COLO668 (cell line): Measurements from ENCODE around the gene ZNF784.
"Not testable (repeated sequence)": the region's sequence is repeated elsewhere in the genome, so short reads cannot be mapped to it uniquely, and the experiment has no call there.

Source experiments
- DNase-seq: peaks from one replicate; lab custom pipeline; 2025; ENCODE audit not compliant: unreplicated experiment; lab: John Stamatoyannopoulos, UW

ZNF784 gene

DNA sequence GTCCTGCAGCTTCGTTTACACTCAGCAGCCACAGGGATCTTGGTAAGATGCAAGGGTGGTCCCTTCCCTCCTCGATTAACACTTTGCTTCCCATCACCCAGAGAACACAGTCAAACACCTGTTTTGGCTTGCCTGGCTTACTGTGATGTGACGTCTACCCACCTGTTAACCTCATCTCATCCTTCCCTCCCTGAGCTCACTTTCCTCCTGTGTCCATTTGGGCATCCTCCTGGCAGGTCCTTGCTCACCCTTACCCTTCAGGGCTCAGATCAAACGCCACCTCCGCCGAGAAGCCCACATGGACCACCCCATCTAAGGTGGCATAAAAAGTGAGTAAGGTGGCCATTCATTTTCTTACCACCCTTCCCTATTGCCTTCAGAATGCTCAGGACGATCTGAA, 34.3 kb downstream of the ZNF784 start:
- DNase-seq, result no peak

DNA sequence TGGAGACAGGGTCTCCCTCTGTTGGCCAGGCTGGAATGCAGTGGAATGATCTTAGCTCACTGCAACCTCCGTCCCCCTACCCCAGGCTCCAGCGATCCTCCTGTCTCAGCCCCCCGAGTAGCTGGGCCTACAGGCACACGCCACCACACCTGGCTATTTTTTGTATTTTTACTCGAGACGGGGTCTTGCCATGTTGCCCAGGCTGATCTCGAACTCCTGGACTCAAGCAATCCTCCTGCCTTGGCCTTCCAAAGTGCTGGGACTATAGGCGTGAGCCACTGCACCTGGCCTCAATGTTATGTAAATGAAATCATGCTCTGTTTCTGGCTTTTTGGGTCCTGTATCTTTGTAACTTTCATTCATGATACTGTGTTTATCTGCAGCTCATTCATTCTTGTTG, 35.6 kb downstream of the ZNF784 start:
- no peak for DNase-seq

GRCh38 chr19:55586976-55587668, 37.2 kb downstream of the ZNF784 start:
- DNase-seq, result peak; percentile 97

DNA sequence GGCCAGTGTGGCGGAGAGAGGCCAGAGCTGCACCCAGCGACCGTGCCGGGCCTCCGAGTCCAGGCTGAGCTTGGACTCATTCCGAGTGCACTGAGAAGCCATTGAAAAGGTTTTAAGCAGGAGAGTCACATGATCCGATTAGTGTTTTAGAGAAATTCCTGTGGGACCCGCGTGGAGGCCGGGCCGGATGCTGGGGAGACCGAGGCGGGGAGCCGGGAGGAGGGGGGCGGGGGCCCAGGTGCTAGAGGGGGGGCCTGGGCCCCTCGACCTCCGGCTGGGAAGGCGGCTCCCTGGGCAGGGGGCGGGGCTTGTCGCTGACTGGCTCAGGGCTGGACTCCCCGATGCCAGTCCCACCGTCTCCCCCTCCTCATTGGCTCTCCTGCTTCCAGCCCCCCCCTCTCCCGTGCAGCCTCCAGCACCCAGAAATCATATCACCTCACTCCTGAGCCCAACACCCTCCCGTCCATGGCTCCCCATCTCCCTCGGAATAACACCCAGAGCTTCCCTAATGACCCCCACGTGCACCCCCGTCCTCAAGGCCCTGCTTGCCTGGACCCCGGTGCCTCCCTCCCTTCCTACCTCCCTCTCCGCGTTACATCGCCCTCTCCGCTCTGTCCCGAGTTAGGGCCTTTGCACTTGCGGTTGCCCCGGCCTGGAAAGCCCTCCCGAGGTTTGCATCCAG, 38.6 kb downstream of the ZNF784 start:
- DNase-seq, result peak; percentile 34

DNA sequence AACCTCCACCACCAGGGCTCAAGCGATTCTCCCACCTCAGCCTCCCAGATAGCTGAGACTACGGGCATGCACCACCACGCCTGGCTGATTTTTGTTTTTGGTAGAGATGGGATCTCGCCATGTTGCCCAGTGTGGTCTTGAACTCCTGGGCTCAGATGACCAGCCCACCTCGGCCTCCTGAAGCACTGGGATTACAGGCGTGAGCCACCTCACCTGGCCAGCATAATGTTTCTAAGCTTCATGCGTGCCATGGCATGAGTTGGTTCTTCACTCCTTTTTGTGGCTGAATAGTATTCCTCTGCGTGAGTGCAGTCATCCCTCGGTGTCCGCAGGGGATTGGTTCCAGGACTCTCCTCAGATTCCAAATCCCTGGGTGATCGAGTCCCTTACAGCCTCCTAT, 39.5 kb downstream of the ZNF784 start:
- no peak for DNase-seq

DNA sequence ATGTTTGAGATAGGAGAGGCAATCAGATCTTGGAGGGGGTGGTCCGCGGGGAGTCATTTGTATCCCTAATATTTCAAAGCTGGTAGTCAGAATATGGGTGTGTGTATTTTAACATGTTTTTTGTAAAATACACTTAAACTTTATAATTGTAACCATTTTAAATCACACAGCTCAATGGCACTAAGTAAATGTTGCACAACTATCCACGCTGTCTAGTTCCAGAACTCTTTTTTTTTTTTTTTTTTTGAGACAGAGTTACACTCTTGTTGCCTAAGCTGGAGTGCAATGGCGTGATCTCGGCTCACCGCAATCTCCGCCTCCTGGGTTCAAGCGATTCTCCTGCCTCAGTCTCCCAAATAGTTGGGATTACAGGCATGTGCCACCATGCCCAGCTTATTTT, 40.5 kb downstream of the ZNF784 start:
- DNase-seq, result not testable (repeated sequence)

DNA sequence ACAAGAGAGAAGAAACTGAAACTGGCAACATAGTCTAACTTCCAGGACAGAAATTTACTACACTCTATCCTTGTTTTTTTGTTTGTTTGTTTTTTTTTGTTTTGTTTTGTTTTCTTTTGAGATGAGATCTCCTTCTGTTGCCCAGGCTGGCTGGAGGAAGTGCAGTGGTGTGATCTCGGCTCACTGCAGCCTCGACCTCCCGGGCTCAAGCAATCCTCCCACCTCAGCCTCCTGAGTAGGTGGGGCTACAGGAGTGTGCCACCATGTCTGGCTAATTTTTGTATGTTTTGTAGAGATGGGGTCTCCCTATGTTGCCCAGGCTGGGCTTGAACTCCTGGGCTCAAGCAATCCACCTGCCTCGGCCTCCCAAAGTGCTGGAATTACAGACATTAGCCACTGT, 42.1 kb downstream of the ZNF784 start:
- not testable (repeated sequence) for DNase-seq

DNA sequence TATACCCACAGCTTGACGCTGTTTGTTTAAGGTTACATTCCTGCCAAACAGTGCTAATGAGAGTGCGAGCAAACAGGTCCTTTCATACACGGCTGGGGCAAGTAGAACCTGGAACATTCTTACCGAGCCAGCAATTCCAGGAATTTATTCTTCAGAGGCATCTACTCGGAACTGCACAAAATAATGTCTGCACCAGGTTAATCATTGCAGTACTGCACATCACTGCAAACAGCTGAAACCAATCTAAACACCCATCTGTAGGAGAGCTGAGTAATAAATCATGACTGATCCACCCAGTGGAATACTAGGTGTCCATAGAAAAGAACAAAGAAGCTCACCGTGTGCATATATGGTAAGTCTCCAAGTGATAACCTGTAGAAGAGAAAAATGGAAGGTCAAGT, 42.5 kb downstream of the ZNF784 start:
- DNase-seq, result peak; percentile 21

- DNase-seq, result peak; percentile 21
These were observed 43.1 kb downstream of the ZNF784 start for GRCh38 chr19:55581145-55581822.

DNA sequence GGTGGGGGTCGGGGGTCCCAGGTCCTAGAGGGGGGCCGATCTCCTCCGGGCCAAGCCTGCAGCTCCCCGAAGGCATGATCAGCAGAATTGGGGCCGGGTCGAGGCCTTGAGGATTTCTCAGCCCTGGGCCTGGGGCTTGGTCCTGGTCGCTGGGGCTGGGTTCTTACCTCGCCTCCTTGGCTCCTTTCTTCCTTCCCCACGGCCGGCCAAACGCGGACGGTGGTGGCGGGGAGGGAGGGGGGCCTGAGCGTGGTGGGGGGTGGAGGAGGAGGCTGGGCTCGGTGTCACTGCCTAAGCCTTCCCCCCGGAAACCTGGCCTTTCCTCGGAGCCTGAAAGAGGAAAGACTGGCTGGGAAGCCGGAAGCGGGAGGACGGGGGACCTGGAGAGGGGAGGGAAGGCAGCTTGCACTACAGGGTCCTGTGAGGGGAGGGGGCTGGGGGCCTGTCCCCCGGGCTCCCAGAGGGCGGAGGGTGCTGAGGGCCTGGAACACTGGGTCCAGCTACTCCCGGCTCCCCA, 43.7 kb downstream of the ZNF784 start, which contains the start of gene ZNF579:
Gene ZNF579, minus strand, starts transcription at position 221 of the 517 bp plus-strand sequence. CDS start 1,209 bp downstream, outside the sequence.
- DNase-seq, result peak; percentile 90

GRCh38 chr19:55579766-55580621, 44.4 kb downstream of the ZNF784 start:
- DNase-seq, result no peak

DNA sequence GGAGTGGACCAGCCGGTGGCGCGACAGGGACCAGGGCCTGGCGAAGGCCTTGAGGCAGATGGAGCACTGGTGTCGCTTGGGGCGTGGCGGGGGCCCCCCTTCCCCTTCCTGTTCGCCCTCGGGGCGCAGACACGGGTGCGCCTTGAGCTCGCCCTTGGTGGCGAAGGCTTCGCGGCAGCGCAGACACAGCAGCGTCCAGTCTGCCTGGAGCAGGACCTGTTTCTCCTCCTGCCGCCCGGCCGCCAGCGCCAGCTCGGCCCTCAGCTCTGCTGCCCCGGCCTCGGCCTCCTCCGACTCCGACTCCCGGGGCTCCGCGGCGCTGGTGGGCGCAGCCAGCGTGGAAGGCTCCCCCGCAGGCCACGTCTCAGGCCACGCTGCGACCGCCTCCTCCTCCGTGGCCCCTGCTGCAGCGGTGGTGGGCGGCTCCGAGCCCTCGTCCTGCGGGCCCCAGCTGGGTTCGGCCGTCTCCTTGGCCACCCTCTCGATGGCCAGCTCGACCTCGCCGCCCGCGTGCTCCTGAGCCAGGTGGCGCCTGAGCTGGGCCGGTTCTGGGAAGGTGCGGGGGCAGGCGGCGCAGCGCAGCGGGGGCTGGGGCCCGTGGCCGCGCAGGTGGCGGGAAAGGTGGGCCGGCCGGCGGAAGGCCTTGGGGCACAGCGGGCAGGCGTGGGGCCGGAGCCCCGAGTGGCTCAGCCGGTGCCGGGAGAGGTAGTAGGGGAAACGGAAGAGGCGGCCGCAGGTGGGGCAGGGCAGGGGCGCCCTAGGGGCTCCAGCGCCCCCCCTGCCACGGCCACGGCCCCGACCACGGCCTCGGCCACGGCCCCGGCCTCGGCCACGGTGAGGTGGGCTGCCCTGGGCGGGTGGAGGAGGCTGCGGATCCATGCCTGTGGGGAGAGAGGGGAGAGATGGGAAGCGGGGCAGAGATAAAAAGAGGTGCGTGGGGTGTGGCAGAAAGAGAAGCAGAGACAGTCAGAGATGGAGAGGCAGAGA, 45.3 kb downstream of the ZNF784 start:
- DNase-seq, result no peak

- DNase-seq, result no peak
These were observed 46.2 kb downstream of the ZNF784 start for GRCh38 chr19:55578031-55578760.

- DNase-seq, result no peak
These were observed 47.6 kb downstream of the ZNF784 start for GRCh38 chr19:55576746-55577145.

DNA sequence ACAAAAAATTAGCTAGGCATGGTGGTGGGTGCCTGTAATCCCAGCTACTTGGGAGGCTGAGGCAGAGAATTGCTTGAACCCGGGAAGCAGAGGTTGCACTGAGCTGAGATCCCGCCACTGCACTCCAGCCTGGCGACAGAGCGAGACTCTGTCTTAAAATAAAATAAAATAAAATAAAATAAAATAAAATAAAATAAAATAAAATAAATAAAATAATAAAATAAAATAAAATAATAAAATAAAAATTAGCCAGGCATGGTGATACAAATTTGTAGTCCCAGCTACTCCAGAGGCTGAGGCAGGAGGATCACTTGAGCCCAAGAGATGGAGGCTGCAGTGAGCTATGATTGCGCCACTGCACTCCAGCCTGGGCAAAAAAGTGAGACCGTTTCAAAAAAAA, 50.4 kb downstream of the ZNF784 start:
- not testable (repeated sequence) for DNase-seq
